ENCODE data around the gene RAB3B. TPM values are rescaled to one million over a fixed set of nuclear protein-coding genes. Genes with fewer than 3 reads are reported as not detected.
"Not testable (repeated sequence)": the region's sequence is repeated elsewhere in the genome, so short reads cannot be mapped to it uniquely, and the experiment has no call there.

Gene RAB3B
- total RNA-seq, 4 donors from 2014 or later, result 1.8 to 4.5 (median 3.4) TPM

- H3K4me1 ChIP-seq, result peaks cover 20 to 56% (median 35%) of the 10 kb centered on the region in 4 donors
- intact Hi-C loops (cut with DNase I; ENCODE audit: low total_unique reads) (no loop called here), in situ Hi-C loops (cut with MboI; ENCODE audit: low pct_ligation_motif_present in 1 of 4, low pct_unique_long_range_greater_than_20kb in 1 of 4, low sequenced_read_pairs in 3 of 4) (no loop called here)
- H3K27me3 ChIP-seq, result no peaks in the 10 kb centered on the region
- peak within 1 kb of the TSS; percentile 55 to 83 (median 76) for H3K4me3 ChIP-seq
- peak within 1 kb of the TSS; percentile 88 to 97 (median 92) for H3K27ac ChIP-seq
- WGBS, 2 donors (ENCODE audit: low coverage in 1 of 2), result 3 to 69% methylated on average over 2 to 65 of the region's 78 CpGs
- DNase-seq, result peak; percentile 89
- H3K36me3 ChIP-seq, result no peaks in the 10 kb centered on the region
- peak; percentile 74 to 91 (median 91) for TF ChIP-seq POLR2AphosphoS5 (IDR thresholded peaks at IDR 0.05)
- no peak for TF ChIP-seq EP300 (IDR thresholded peaks at IDR 0.05; ENCODE audit: low read depth)
- TF ChIP-seq POLR2A (IDR thresholded peaks at IDR 0.05), result peak; percentile 77
- TF ChIP-seq CTCF (IDR thresholded peaks at IDR 0.05), result no peak
- no peaks in the 10 kb centered on the region for H3K9me3 ChIP-seq
These were observed 42.9 kb upstream of the RAB3B start, which contains the start of gene KTI12 for GRCh38 chr1:52033190-52034049. Gene KTI12 (minus strand): TSS chr1:52033810. CDS start chr1:52033761, 49 bp downstream.

GRCh38 chr1:52032785-52033131 lies 42.3 kb upstream of the RAB3B start:
- H3K36me3 ChIP-seq, result no peaks in the 10 kb centered on the region
- no peaks in the 10 kb centered on the region for H3K9me3 ChIP-seq
- peak overlapping the region; percentile 55 to 83 (median 76) for H3K4me3 ChIP-seq
- WGBS, 2 donors (ENCODE audit: low coverage in 1 of 2), result 0% methylated on average over 22 of the region's 24 CpGs; no CpG with 5 or more reads in 1 of the 2 donors
- intact Hi-C loops (cut with DNase I; ENCODE audit: low total_unique reads) (no loop called here), in situ Hi-C loops (cut with MboI; ENCODE audit: low pct_ligation_motif_present in 1 of 4, low pct_unique_long_range_greater_than_20kb in 1 of 4, low sequenced_read_pairs in 3 of 4) (no loop called here)
- peak; percentile 58 for DNase-seq
- H3K4me1 ChIP-seq, result peaks cover 20 to 56% (median 32%) of the 10 kb centered on the region in 4 donors
- peak overlapping the region; percentile 88 to 97 (median 92) for H3K27ac ChIP-seq
- TF ChIP-seq CTCF (IDR thresholded peaks at IDR 0.05), result no peak
- TF ChIP-seq EP300 (IDR thresholded peaks at IDR 0.05; ENCODE audit: low read depth), result no peak
- no peaks in the 10 kb centered on the region for H3K27me3 ChIP-seq

GRCh38 chr1:52032124-52032784 lies 41.8 kb upstream of the RAB3B start:
- DNase-seq, result no peak
- 32 to 42% methylated on average over 2 to 5 of the region's 5 CpGs for WGBS, 2 donors (ENCODE audit: low coverage in 1 of 2)
- Histone ChIP-seq H3K36me3 (no peaks in the 10 kb centered on the region), H3K27me3 (no peaks in the 10 kb centered on the region), H3K4me1 (peaks cover 20 to 52% (median 30%) of the 10 kb centered on the region in 4 donors), H3K4me3 (peak overlapping the region; percentile 55 to 83 (median 76)), H3K9me3 (no peaks in the 10 kb centered on the region), H3K27ac (peak overlapping the region; percentile 88 to 97 (median 92))
- in situ Hi-C loops (cut with MboI; ENCODE audit: low pct_ligation_motif_present in 1 of 4, low pct_unique_long_range_greater_than_20kb in 1 of 4, low sequenced_read_pairs in 3 of 4) (no loop called here), intact Hi-C loops (cut with DNase I; ENCODE audit: low total_unique reads) (no loop called here)
- no peak for TF ChIP-seq POLR2AphosphoS5 (IDR thresholded peaks at IDR 0.05)
- TF ChIP-seq POLR2A (IDR thresholded peaks at IDR 0.05), result no peak
- no peak for TF ChIP-seq EP300 (IDR thresholded peaks at IDR 0.05; ENCODE audit: low read depth)
- TF ChIP-seq CTCF (IDR thresholded peaks at IDR 0.05), result no peak

- H3K27me3 ChIP-seq; H3K9me3 ChIP-seq; in situ Hi-C loops (cut with MboI; ENCODE audit: low pct_ligation_motif_present in 1 of 4, low pct_unique_long_range_greater_than_20kb in 1 of 4, low sequenced_read_pairs in 3 of 4); H3K4me3 ChIP-seq; intact Hi-C loops (cut with DNase I; ENCODE audit: low total_unique reads); DNase-seq: not testable (repeated sequence)
- peaks cover 0 to 13% (median 3%) of the 10 kb centered on the region in 4 donors for H3K36me3 ChIP-seq
- H3K27ac ChIP-seq, result peak overlapping the region in 1 of 4 donors; percentile 2
- H3K4me1 ChIP-seq, result peaks cover 18 to 49% (median 27%) of the 10 kb centered on the region in 4 donors
- WGBS, 2 donors (ENCODE audit: low coverage in 1 of 2), result 59 to 100% methylated on average over 3 to 5 of the region's 5 CpGs
These were observed 38.3 kb upstream of the RAB3B start for GRCh38 chr1:52028839-52029238.

Measured in transverse colon (tissue), 4 donors.